Choroid plexus epithelial cell (primary cell): ENCODE data around the gene LBHD2.

Experiments
- DNase-seq: peaks from one replicate; pipeline ENCODE4 v3.0.0-alpha.2; 2010; ENCODE audit warnings: low read depth
- H3K4me3 ChIP-seq: 2 replicates; pipeline ENCODE4 v1.5.1; 2011; ENCODE audit warnings: low read depth, mild to moderate bottlenecking, control low read depth, low read length, moderate library complexity
- CTCF ChIP-seq: conservative IDR thresholded peaks from 2 replicates; pipeline ENCODE4 v1.5.1; 2011; ENCODE audit warnings: low read depth, mild to moderate bottlenecking, control low read depth, inconsistent platforms, low read length, moderate library complexity

LBHD2 gene

GRCh38 chr14:103070263-103070885 is 13.6 kb upstream of the LBHD2 start:
- no peak for TF ChIP-seq CTCF
- no peak overlapping the region for H3K4me3 ChIP-seq

DNA sequence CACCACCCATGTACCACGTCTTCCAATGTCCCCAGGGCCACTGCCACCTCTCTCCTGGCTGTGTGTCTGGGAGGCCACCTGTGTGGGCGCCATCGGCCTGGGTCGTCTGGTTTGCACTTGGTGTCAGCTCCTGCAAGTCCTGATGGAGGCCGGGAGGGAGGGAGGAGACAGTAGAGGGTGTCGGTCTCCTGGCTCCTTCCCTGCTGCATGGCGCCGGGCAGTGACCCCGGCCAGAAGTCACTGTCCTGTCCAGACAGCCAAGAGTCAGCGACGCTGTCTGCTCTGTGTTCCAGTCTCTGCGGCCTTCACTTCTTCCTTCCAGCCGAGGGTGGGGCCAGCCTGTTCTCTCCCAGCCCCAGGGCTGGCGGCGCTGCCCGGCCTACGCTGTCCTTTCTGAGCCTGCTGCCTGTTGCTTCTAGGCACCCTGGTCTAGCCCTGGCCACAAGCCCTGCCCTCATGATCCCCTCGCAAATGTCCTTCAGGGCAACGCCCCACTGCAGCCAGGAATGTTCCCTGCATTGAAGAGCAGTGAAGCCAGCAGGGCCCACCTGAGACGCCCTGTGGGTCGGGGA is 13.0 kb upstream of the LBHD2 start:
- no peak for DNase-seq
- TF ChIP-seq CTCF: no peak
- H3K4me3 ChIP-seq: no peak overlapping the region

More at GRCh38 chr14:103070263-103070885, 13.6 kb upstream of the LBHD2 start:
- DNase-seq: no peak

GRCh38 chr14:103071544-103072251 is 12.3 kb upstream of the LBHD2 start:
- TF ChIP-seq CTCF: no peak
- H3K4me3 ChIP-seq: no peak overlapping the region
- DNase-seq: no peak

- no peak for DNase-seq
- no peak for TF ChIP-seq CTCF
- no peak overlapping the region for H3K4me3 ChIP-seq
Measured at GRCh38 chr14:103072595-103073366, 11.2 kb upstream of the LBHD2 start.

GRCh38 chr14:103073367-103073875 is 10.6 kb upstream of the LBHD2 start:
- H3K4me3 ChIP-seq: no peak overlapping the region
- no peak for DNase-seq
- no peak for TF ChIP-seq CTCF

- no peak for TF ChIP-seq CTCF
- no peak for DNase-seq
- H3K4me3 ChIP-seq: no peak overlapping the region
Measured at GRCh38 chr14:103073876-103074728, 9.9 kb upstream of the LBHD2 start.
